COLO829 (cell line): ENCODE measurements around the gene CCDC91.

Source experiments
- DNase-seq: peaks from one replicate; pipeline ENCODE4 v3.0.0; 2012; ENCODE audit warnings: low spot score

CCDC91 gene

GRCh38 chr12:28190321-28191050 lies at the start of gene CCDC91:
Gene CCDC91, plus strand, starts transcription at chr12:28190456. Its CDS starts 66,760 bp downstream, at chr12:28257216.
- peak; percentile 60 for DNase-seq

GRCh38 chr12:28144059-28144458 lies 46.2 kb upstream of the CCDC91 start:
- no peak for DNase-seq

- DNase-seq = no peak
Measured at GRCh38 chr12:28144532-28144931, 45.7 kb upstream of the CCDC91 start.

GRCh38 chr12:28145216-28145615 lies 45.0 kb upstream of the CCDC91 start:
- no peak for DNase-seq

GRCh38 chr12:28149279-28149678 lies 41.0 kb upstream of the CCDC91 start:
- no peak for DNase-seq

GRCh38 chr12:28156362-28156761 lies 33.9 kb upstream of the CCDC91 start:
- DNase-seq = no peak

- DNase-seq = no peak
Measured at GRCh38 chr12:28156804-28157203, 33.5 kb upstream of the CCDC91 start.

- DNase-seq = no peak
Measured at GRCh38 chr12:28158353-28158752, 31.9 kb upstream of the CCDC91 start.

GRCh38 chr12:28159688-28160087 lies 30.6 kb upstream of the CCDC91 start:
- DNase-seq = no peak

GRCh38 chr12:28161697-28162096 lies 28.6 kb upstream of the CCDC91 start:
- no peak for DNase-seq

GRCh38 chr12:28162697-28163096 lies 27.6 kb upstream of the CCDC91 start:
- DNase-seq = no peak

GRCh38 chr12:28164644-28165275 lies 25.5 kb upstream of the CCDC91 start:
- no peak for DNase-seq

GRCh38 chr12:28167981-28168485 lies 22.2 kb upstream of the CCDC91 start:
- no peak for DNase-seq

- no peak for DNase-seq
Measured at GRCh38 chr12:28171356-28172060, 18.7 kb upstream of the CCDC91 start.

- DNase-seq = peak; percentile 53
Measured at GRCh38 chr12:28172434-28173030, 17.7 kb upstream of the CCDC91 start.

- DNase-seq = no peak
Measured at GRCh38 chr12:28173440-28173839, 16.8 kb upstream of the CCDC91 start.

GRCh38 chr12:28175098-28175589 lies 15.1 kb upstream of the CCDC91 start:
- DNase-seq = no peak

- DNase-seq = no peak
Measured at GRCh38 chr12:28176295-28176694, 14.0 kb upstream of the CCDC91 start.

- DNase-seq = no peak
Measured at GRCh38 chr12:28177461-28177860, 12.8 kb upstream of the CCDC91 start.

- no peak for DNase-seq
Measured at GRCh38 chr12:28177905-28178304, 12.4 kb upstream of the CCDC91 start.

- DNase-seq = no peak
Measured at GRCh38 chr12:28178775-28179174, 11.5 kb upstream of the CCDC91 start.

- DNase-seq = no peak
Measured at GRCh38 chr12:28180786-28181185, 9.5 kb upstream of the CCDC91 start.
